IPS DF 6.9 (cell line): ENCODE measurements around the gene NKD2.

Experiments
- DNase-seq: peaks from one replicate; pipeline ENCODE4 v3.0.0-alpha.2; 2013; ENCODE audit warnings: low read depth, low spot score
- H3K27ac ChIP-seq: one replicate; pipeline ENCODE4 v1.5.1; 2013; ENCODE audit warnings: low read length, control low read depth
- H3K27me3 ChIP-seq: 2 replicates; pipeline ENCODE4 v1.6.1; 2013; ENCODE audit warnings: mild to moderate bottlenecking, low read length; ENCODE audit not compliant: control insufficient read depth, insufficient read depth
- H3K36me3 ChIP-seq: 2 replicates; pipeline ENCODE4 v1.6.1; 2013; ENCODE audit warnings: low read length; ENCODE audit not compliant: control insufficient read depth, insufficient read depth
- H3K4me1 ChIP-seq: 2 replicates; pipeline ENCODE4 v1.6.1; 2013; ENCODE audit warnings: low read length; ENCODE audit not compliant: control insufficient read depth, insufficient read depth
- H3K4me3 ChIP-seq: 2 replicates; pipeline ENCODE4 v1.5.1; 2013; ENCODE audit warnings: mild to moderate bottlenecking, low read length
- H3K9me3 ChIP-seq: 2 replicates; pipeline ENCODE4 v1.6.1; 2013; ENCODE audit warnings: low read length, inconsistent platforms; ENCODE audit not compliant: control insufficient read depth, insufficient read depth
- WGBS: extraction: QIAGEN DNeasy Blood & Tissue Kit; methylation state at CpG from one replicate; pipeline ENCODE4 v1.1.7; 2013; ENCODE audit warnings: mixed read lengths, missing lambda C conversion rate; ENCODE audit not compliant: insufficient read length, insufficient coverage; 5-methylcytosine and 5-hydroxymethylcytosine counted together

Gene NKD2

DNA sequence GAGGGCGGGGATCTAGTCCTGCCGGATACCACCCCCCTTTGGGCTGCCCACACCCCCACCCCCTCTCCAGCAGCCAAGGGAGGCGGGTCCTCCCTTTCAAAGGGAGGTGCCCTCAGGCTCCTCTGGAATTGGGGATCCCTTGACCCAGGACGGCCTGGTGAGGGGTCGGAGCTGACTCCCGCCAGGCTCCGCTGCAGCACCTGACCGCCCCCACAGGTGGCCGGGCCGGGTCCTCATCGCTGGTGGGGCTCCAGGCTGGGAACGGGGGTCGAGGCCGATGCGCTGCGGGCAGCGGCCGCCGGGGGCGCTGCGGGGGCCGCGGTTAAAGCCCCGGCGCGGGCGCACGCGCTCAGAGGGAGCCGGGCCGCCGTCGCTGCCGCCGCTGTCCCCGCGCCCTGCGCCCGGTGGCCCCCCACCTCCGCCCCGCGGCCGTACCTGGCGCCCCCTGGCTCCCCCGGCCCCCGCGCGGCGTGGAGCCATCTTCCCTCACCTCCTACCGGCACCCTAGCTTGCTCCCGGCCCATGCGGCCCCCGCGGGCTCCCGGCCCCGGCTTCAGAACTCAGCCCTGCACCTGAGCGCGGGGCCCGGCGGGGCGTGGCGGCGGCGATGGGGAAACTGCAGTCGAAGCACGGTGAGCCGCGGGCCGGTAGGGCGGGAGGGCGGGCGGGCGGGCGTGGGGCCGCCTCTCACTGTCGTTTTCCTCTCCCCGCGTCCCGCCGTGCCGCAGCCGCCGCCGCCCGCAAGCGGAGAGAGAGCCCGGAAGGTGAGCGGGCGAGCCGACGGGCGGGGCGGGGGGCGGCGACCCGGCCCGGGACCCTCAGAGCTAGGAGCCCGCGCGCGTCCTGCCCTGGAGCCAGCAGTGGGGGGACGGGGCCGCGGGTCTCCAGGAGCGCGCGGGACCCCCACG lies at the start of gene NKD2:
Gene NKD2, plus strand, starts transcription at position 352 of the 908 bp plus-strand sequence. Its CDS starts 256 bp downstream, at position 608.
- no peaks in the 10 kb centered on the region; the same call in 1 of the 2 replicates for H3K36me3 ChIP-seq
- peak within 1 kb of the TSS; percentile 37; the same call in 1 of the 2 replicates for H3K4me3 ChIP-seq
- no peak for DNase-seq
- H3K9me3 ChIP-seq: no peaks in the 10 kb centered on the region
- WGBS: no CpG with 5 or more reads among the region's 108 CpGs
- H3K27ac ChIP-seq: no peak within 1 kb of the TSS
- peaks cover 2% of the 10 kb centered on the region; the same call in 1 of the 2 replicates for H3K4me1 ChIP-seq
- H3K27me3 ChIP-seq: peaks cover 32% of the 10 kb centered on the region; the same call in 1 of the 2 replicates

- Histone ChIP-seq H3K4me1 (no peaks in the 10 kb centered on the region), H3K9me3 (no peaks in the 10 kb centered on the region), H3K36me3 (no peaks in the 10 kb centered on the region), H3K27ac (no peak overlapping the region), H3K4me3 (no peak overlapping the region), H3K27me3 (no peaks in the 10 kb centered on the region)
- DNase-seq: no peak
- no CpG with 5 or more reads among the region's 47 CpGs for WGBS
Measured at GRCh38 chr5:959581-960531, 48.7 kb upstream of the NKD2 start.

GRCh38 chr5:960551-960950 lies 48.1 kb upstream of the NKD2 start:
- Histone ChIP-seq H3K36me3 (no peaks in the 10 kb centered on the region), H3K9me3 (no peaks in the 10 kb centered on the region), H3K4me1 (no peaks in the 10 kb centered on the region), H3K27me3 (no peaks in the 10 kb centered on the region), H3K4me3 (no peak overlapping the region), H3K27ac (no peak overlapping the region)
- WGBS: no CpG with 5 or more reads among the region's 7 CpGs
- DNase-seq: no peak

GRCh38 chr5:961002-961710 lies 47.4 kb upstream of the NKD2 start:
- Histone ChIP-seq H3K4me3 (no peak overlapping the region), H3K36me3 (no peaks in the 10 kb centered on the region), H3K4me1 (no peaks in the 10 kb centered on the region), H3K27me3 (no peaks in the 10 kb centered on the region), H3K9me3 (no peaks in the 10 kb centered on the region), H3K27ac (no peak overlapping the region)
- WGBS: no CpG with 5 or more reads among the region's 27 CpGs
- DNase-seq: no peak

GRCh38 chr5:961711-962240 lies 46.8 kb upstream of the NKD2 start:
- WGBS: no CpG with 5 or more reads among the region's 24 CpGs
- Histone ChIP-seq H3K4me1 (no peaks in the 10 kb centered on the region), H3K36me3 (no peaks in the 10 kb centered on the region)

DNA sequence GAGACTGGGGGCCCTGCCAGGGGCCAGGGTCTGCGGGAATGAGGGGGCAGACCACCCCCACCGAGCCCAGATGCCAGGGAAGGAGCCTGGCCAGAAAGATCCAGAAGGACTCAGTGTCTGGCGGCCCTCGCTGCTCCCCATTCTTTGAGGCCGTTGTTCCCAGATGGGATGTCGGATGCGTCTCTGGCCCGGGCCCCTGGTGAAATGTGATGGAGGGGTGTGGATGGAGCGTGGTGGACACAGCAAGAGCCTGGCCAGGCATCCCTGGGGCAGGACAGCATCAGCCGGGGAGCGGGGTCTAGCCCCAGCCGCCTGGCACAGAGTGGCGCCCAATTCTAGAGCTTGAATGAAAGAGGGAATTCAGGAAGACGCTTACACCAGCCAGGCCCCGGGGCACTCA lies 46.2 kb upstream of the NKD2 start:
- H3K27me3 ChIP-seq: no peaks in the 10 kb centered on the region
- no peak for DNase-seq
- H3K4me1 ChIP-seq: no peaks in the 10 kb centered on the region
- H3K27ac ChIP-seq: no peak overlapping the region
- no peak overlapping the region for H3K4me3 ChIP-seq
- no peaks in the 10 kb centered on the region for H3K9me3 ChIP-seq
- no CpG with 5 or more reads among the region's 15 CpGs for WGBS
- no peaks in the 10 kb centered on the region for H3K36me3 ChIP-seq

More at GRCh38 chr5:961711-962240, 46.8 kb upstream of the NKD2 start:
- DNase-seq: no peak
- Histone ChIP-seq H3K27ac (no peak overlapping the region), H3K9me3 (no peaks in the 10 kb centered on the region), H3K4me3 (no peak overlapping the region), H3K27me3 (no peaks in the 10 kb centered on the region)

- H3K36me3 ChIP-seq: no peaks in the 10 kb centered on the region
- no CpG with 5 or more reads among the region's 12 CpGs for WGBS
- no peak overlapping the region for H3K4me3 ChIP-seq
- no peak for DNase-seq
- H3K9me3 ChIP-seq: no peaks in the 10 kb centered on the region
- no peaks in the 10 kb centered on the region for H3K27me3 ChIP-seq
- no peaks in the 10 kb centered on the region for H3K4me1 ChIP-seq
- no peak overlapping the region for H3K27ac ChIP-seq
Measured at GRCh38 chr5:962801-963200, 45.8 kb upstream of the NKD2 start.

GRCh38 chr5:963310-963672 lies 45.3 kb upstream of the NKD2 start:
- H3K27ac ChIP-seq: no peak overlapping the region

GRCh38 chr5:963673-964531 lies 44.7 kb upstream of the NKD2 start:
- WGBS: no CpG with 5 or more reads among the region's 31 CpGs
- no peak for DNase-seq
- Histone ChIP-seq H3K4me1 (no peaks in the 10 kb centered on the region), H3K27me3 (no peaks in the 10 kb centered on the region), H3K27ac (no peak overlapping the region), H3K36me3 (no peaks in the 10 kb centered on the region), H3K9me3 (no peaks in the 10 kb centered on the region), H3K4me3 (no peak overlapping the region)

More at GRCh38 chr5:963310-963672, 45.3 kb upstream of the NKD2 start:
- Histone ChIP-seq H3K27me3 (no peaks in the 10 kb centered on the region), H3K4me3 (no peak overlapping the region), H3K9me3 (no peaks in the 10 kb centered on the region), H3K4me1 (no peaks in the 10 kb centered on the region), H3K36me3 (no peaks in the 10 kb centered on the region)
- WGBS: no CpG with 5 or more reads among the region's 10 CpGs
- DNase-seq: no peak
